ENCODE measurements around the gene FBXO3. TPM values are rescaled to one million over a fixed set of nuclear protein-coding genes. Genes with fewer than 3 reads are reported as not detected.

FBXO3 gene
- total RNA-seq, 1 experiment from 2014 or later: 27.2 TPM

- no peak for TF ChIP-seq FOSL1 (IDR thresholded peaks at IDR 0.05; ENCODE audit: low read depth)
- TF ChIP-seq, protein P1, sequence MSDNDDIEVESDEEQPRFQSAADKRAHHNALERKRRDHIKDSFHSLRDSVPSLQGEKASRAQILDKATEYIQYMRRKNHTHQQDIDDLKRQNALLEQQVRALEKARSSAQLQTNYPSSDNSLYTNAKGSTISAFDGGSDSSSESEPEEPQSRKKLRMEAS (IDR thresholded peaks at IDR 0.05): no peak
- TF ChIP-seq REST (IDR thresholded peaks at IDR 0.05; ENCODE audit: low read depth): no peak
- TF ChIP-seq POLR2A (IDR thresholded peaks at IDR 0.05; ENCODE audit: borderline replicate concordance, extremely low read depth, insufficient read depth, insufficient read length): no peak
- TF ChIP-seq CEBPB (IDR thresholded peaks at IDR 0.05; ENCODE audit: low read depth): no peak
- TF ChIP-seq YY1 (IDR thresholded peaks at IDR 0.05; ENCODE audit: extremely low read depth, insufficient replicate concordance, low read depth, low read length): no peak
- TF ChIP-seq CBX3 (IDR thresholded peaks at IDR 0.05; ENCODE audit: low read depth): no peak
- TF ChIP-seq POLR2AphosphoS5 (IDR thresholded peaks at IDR 0.05; ENCODE audit: low read depth, low read length): no peak
- no peak for TF ChIP-seq CTCF (IDR thresholded peaks at IDR 0.05 in 2 of 3, conservative IDR thresholded peaks at IDR 0.05 in 1 of 3; ENCODE audit: borderline replicate concordance in 1 of 3, insufficient read depth in 1 of 3, low read depth in 2 of 3, low read length in 2 of 3)
- no peak for TF ChIP-seq SRF (IDR thresholded peaks at IDR 0.05; ENCODE audit: low read depth)
- no peak for TF ChIP-seq EZH2phosphoT487 (IDR thresholded peaks at IDR 0.05; ENCODE audit: borderline replicate concordance)
- TF ChIP-seq ELF1 (IDR thresholded peaks at IDR 0.05; ENCODE audit: borderline replicate concordance, low read depth): no peak
- Histone ChIP-seq H3K36me3 (ENCODE audit: control insufficient read depth in 1 of 2, insufficient read depth in 2 of 2, low read length in 2 of 2) (no peaks in the 10 kb centered on the region), H3K4me2 (ENCODE audit: low read length) (no peak overlapping the region), H3K79me2 (ENCODE audit: insufficient read depth, low read length) (no peaks in the 10 kb centered on the region), H3K27ac (ENCODE audit: low read depth, low read length) (no peak overlapping the region), H3K27me3 (ENCODE audit: insufficient read depth, low read length) (no peaks in the 10 kb centered on the region), H2AFZ (ENCODE audit: low read depth, low read length, poor library complexity, severe bottlenecking) (no peak overlapping the region), H3K4me3 (replicated peaks in 1 of 2; ENCODE audit: low read depth in 1 of 2, low read length in 2 of 2) (no peak overlapping the region), H3K4me1 (ENCODE audit: control insufficient read depth in 1 of 2, insufficient read depth in 2 of 2, low read length in 2 of 2) (peaks cover 32 to 71% of the 10 kb centered on the region in 2 experiments), H3K9me3 (ENCODE audit: control insufficient read depth in 1 of 2, insufficient read depth in 1 of 2, low read depth in 1 of 2, low read length in 2 of 2) (no peaks in the 10 kb centered on the region), H3K9ac (ENCODE audit: low read length) (no peak overlapping the region), H3K9me2 (ENCODE audit: insufficient read depth) (no peaks in the 10 kb centered on the region), H4K20me1 (ENCODE audit: insufficient read depth) (no peaks in the 10 kb centered on the region)
- ATAC-seq (no peak), DNase-seq (ENCODE audit: low read depth, low spot score) (no peak)
- RAD21 ChIA-PET (ENCODE audit: low non-redundant PET in 1 of 2, low total read pairs in 2 of 2, uncharacterized antibody in 2 of 2, unreplicated experiment in 2 of 2): no interaction called here
- POLR2A ChIA-PET: interaction anchor here (0.7 kb wide), 1 partner anchor 329 kb away, joined by 3 read pairs; no protein-coding TSS in a partner anchor
- CTCF ChIA-PET: interaction anchor here (3.4 kb wide), 1 partner anchor 46 kb away, joined by 10 read pairs; no protein-coding TSS in a partner anchor
- intact Hi-C loops (cut with micrococcal nuclease): loop anchor here (10.0 kb wide), 1 partner anchor 812 kb away; no protein-coding TSS in a partner anchor
- BruUV-seq (replicated peaks): no TSS peak
Measured at GRCh38 chr11:33696411-33696810, 77.9 kb downstream of the FBXO3 start.
